ENCODE data around the gene AKNA.

GRCh38 chr9:114296338-114296737 is 91.4 kb downstream of the AKNA start:
- TF ChIP-seq SPI1 (IDR thresholded peaks at IDR 0.05; ENCODE audit: low read depth, low read length) (no peak), POLR2A (IDR thresholded peaks at IDR 0.05; ENCODE audit: low read depth, low read length) (no peak), POLR2AphosphoS5 (IDR thresholded peaks at IDR 0.05; ENCODE audit: low read depth, low read length) (no peak)
